ENCODE results near the gene IQCC.

DNA sequence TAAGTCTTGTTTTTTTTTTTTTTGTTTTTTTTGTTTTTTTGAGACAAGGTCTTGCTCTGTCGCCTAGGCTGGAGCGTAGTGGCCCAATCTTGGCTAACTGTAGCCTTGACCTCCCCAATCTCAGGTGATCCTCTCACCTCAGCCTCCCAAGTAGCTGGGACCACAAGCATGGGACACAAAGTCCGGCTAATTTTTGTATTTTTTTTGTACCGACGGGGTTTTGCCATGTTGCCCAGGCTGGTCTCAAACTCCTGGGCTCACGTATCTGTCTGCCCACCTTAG is 51.7 kb downstream of the IQCC start:
- TF ChIP-seq, protein P1, sequence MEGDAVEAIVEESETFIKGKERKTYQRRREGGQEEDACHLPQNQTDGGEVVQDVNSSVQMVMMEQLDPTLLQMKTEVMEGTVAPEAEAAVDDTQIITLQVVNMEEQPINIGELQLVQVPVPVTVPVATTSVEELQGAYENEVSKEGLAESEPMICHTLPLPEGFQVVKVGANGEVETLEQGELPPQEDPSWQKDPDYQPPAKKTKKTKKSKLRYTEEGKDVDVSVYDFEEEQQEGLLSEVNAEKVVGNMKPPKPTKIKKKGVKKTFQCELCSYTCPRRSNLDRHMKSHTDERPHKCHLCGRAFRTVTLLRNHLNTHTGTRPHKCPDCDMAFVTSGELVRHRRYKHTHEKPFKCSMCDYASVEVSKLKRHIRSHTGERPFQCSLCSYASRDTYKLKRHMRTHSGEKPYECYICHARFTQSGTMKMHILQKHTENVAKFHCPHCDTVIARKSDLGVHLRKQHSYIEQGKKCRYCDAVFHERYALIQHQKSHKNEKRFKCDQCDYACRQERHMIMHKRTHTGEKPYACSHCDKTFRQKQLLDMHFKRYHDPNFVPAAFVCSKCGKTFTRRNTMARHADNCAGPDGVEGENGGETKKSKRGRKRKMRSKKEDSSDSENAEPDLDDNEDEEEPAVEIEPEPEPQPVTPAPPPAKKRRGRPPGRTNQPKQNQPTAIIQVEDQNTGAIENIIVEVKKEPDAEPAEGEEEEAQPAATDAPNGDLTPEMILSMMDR (IDR thresholded peaks at IDR 0.05; ENCODE audit: insufficient read depth, low read length), result no peak
- TF ChIP-seq POLR2AphosphoS5 (IDR thresholded peaks at IDR 0.05; ENCODE audit: low read depth), result no peak
- TF ChIP-seq, protein P2, sequence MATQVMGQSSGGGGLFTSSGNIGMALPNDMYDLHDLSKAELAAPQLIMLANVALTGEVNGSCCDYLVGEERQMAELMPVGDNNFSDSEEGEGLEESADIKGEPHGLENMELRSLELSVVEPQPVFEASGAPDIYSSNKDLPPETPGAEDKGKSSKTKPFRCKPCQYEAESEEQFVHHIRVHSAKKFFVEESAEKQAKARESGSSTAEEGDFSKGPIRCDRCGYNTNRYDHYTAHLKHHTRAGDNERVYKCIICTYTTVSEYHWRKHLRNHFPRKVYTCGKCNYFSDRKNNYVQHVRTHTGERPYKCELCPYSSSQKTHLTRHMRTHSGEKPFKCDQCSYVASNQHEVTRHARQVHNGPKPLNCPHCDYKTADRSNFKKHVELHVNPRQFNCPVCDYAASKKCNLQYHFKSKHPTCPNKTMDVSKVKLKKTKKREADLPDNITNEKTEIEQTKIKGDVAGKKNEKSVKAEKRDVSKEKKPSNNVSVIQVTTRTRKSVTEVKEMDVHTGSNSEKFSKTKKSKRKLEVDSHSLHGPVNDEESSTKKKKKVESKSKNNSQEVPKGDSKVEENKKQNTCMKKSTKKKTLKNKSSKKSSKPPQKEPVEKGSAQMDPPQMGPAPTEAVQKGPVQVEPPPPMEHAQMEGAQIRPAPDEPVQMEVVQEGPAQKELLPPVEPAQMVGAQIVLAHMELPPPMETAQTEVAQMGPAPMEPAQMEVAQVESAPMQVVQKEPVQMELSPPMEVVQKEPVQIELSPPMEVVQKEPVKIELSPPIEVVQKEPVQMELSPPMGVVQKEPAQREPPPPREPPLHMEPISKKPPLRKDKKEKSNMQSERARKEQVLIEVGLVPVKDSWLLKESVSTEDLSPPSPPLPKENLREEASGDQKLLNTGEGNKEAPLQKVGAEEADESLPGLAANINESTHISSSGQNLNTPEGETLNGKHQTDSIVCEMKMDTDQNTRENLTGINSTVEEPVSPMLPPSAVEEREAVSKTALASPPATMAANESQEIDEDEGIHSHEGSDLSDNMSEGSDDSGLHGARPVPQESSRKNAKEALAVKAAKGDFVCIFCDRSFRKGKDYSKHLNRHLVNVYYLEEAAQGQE (IDR thresholded peaks at IDR 0.05; ENCODE audit: insufficient replicate concordance, low read depth), result no peak
- TF ChIP-seq GABPA (IDR thresholded peaks at IDR 0.05; ENCODE audit: low read depth), result no peak

All from HL-60 (cell line).